Measurements from ENCODE around the gene TNFRSF6B. TPM values are rescaled to one million over a fixed set of nuclear protein-coding genes. Genes with fewer than 3 reads are reported as not detected.
A peak's percentile ranks its signal among the peaks of the same experiment; 100 is the strongest.

Gene TNFRSF6B
- total RNA-seq, 2 donors from 2014 or later: 9.9 to 13.8 TPM

DNA sequence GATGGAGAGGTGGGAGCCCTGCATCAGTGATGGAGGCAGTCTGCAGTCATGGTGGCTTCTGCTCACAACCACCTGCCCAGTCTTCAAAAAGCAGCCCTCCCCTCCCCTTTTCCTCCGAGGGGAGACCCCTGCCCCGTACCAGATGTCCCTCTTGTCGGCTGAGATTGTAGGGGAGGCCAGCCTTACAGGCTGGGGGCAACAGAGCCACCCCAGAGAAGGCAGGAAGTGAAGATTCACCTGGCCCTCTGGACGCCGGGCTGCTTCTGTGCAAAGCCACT lies 4.5 kb downstream of the TNFRSF6B start:
- Histone ChIP-seq H3K4me3 (no peak overlapping the region), H3K36me3 (replicated peaks in 1 of 2; ENCODE audit: insufficient read depth in 1 of 2, low read depth in 2 of 2) (peaks cover 0 to 3% of the 10 kb centered on the region in 2 donors), H3K9me3 (no peaks in the 10 kb centered on the region), H3K4me1 (peaks cover 37% of the 10 kb centered on the region), H3K27ac (no peak overlapping the region), H3K27me3 (no peaks in the 10 kb centered on the region)
- ATAC-seq: no peak
- TF ChIP-seq POLR2A (IDR thresholded peaks at IDR 0.05): no peak
- TF ChIP-seq, protein P1, sequence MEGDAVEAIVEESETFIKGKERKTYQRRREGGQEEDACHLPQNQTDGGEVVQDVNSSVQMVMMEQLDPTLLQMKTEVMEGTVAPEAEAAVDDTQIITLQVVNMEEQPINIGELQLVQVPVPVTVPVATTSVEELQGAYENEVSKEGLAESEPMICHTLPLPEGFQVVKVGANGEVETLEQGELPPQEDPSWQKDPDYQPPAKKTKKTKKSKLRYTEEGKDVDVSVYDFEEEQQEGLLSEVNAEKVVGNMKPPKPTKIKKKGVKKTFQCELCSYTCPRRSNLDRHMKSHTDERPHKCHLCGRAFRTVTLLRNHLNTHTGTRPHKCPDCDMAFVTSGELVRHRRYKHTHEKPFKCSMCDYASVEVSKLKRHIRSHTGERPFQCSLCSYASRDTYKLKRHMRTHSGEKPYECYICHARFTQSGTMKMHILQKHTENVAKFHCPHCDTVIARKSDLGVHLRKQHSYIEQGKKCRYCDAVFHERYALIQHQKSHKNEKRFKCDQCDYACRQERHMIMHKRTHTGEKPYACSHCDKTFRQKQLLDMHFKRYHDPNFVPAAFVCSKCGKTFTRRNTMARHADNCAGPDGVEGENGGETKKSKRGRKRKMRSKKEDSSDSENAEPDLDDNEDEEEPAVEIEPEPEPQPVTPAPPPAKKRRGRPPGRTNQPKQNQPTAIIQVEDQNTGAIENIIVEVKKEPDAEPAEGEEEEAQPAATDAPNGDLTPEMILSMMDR (IDR thresholded peaks at IDR 0.05): no peak
- no peak for DNase-seq
- 49% methylated on average over 5 of the region's 5 CpGs; no CpG with 5 or more reads in 1 of the 2 donors for WGBS, 2 donors
- intact Hi-C loops (cut with DNase I): loop anchor here (5.0 kb wide), 1 partner anchor 36 kb away; the partner anchor contains the start of genes LIME1 and SLC2A4RG

DNA sequence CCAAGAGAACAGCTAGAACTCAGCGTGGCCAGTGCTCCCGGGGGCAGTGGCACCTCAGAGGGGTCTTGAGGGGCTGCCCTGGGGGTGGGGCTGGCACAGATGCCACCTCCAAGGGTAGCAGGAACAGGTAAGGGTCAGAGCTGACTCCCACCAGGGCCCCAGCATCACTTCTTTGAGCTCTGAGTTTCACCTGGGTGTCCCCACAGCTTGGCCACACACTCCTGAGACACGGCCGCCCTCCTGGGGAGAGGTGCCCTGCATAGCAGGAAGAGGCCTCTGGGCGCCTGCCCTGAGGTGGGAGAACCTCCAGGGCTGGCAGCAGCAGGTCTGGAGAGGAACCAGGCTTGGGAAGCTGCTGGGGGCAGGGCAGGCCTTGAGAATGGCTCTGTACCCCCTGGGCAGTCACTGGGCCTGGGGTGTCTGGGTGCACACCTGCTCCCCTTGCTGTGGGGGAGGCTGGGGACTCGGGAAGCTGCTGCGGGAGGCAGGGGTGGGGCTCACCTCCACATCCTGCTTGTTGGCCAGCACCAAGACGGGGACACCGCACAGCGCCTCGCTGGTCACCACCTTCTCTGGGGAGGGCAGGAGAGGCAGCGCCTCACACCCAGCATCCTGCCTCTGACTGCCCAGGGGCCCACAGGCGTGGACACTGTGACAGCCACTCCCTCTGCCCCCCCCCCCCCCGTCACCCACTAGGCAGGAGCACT lies 5.0 kb downstream of the TNFRSF6B start:
- peaks cover 37% of the 10 kb centered on the region for H3K4me1 ChIP-seq
- DNase-seq: peak in 2 of 4 donors; percentile 2 to 13
- H3K27me3 ChIP-seq: no peaks in the 10 kb centered on the region
- TF ChIP-seq, protein P1 (IDR thresholded peaks at IDR 0.05): no peak
- no peak for TF ChIP-seq POLR2A (IDR thresholded peaks at IDR 0.05)
- no peaks in the 10 kb centered on the region for H3K9me3 ChIP-seq
- peaks cover 0 to 3% of the 10 kb centered on the region in 2 donors for H3K36me3 ChIP-seq (replicated peaks in 1 of 2; ENCODE audit: insufficient read depth in 1 of 2, low read depth in 2 of 2)
- no peak for ATAC-seq
- intact Hi-C loops (cut with DNase I): loop anchor here (5.0 kb wide), 1 partner anchor 36 kb away; the partner anchor contains the start of genes LIME1 and SLC2A4RG
- 86 to 100% methylated on average over 2 to 12 of the region's 14 CpGs for WGBS, 2 donors
- no peak overlapping the region for H3K27ac ChIP-seq
- no peak overlapping the region for H3K4me3 ChIP-seq

DNA sequence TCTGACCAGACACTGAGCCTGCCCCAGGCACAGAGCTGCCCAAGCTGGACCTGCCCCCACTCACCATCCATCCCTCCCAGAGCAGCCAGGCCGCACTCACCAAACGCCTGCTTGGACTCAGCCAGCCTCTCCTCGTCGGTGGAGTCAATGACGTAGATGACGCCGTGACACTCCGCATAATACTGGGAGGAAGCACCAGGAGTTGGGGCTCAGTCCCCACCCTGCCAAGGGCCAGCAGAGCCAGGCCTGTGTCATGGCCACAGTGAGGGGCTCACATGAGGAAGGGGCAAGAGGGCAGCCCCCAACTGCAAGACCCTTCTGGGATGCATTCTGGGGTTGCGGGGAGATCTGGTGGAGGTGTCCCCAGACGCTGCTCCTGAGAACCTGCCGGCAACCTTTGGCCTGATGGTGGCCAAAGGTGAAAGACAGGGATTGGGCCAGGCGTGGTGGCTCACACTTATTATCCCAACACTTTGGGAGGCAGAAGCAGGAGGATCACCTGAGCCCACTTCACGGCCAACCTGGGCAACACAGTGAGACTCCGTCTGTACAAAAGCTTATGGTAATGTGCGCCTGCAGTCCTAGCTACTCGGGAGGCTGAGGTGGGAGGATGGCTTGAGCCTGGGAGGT lies 5.7 kb downstream of the TNFRSF6B start:
- intact Hi-C loops (cut with DNase I): loop anchor here (5.0 kb wide), 1 partner anchor 35 kb away; the partner anchor contains the start of genes LIME1 and SLC2A4RG
- Histone ChIP-seq H3K4me1 (peaks cover 36% of the 10 kb centered on the region), H3K36me3 (replicated peaks in 1 of 2; ENCODE audit: insufficient read depth in 1 of 2, low read depth in 2 of 2) (peaks cover 0 to 3% of the 10 kb centered on the region in 2 donors), H3K27me3 (no peaks in the 10 kb centered on the region), H3K9me3 (no peaks in the 10 kb centered on the region), H3K4me3 (no peak overlapping the region), H3K27ac (no peak overlapping the region)
- no peak for TF ChIP-seq POLR2A (IDR thresholded peaks at IDR 0.05)
- TF ChIP-seq, protein P1 (IDR thresholded peaks at IDR 0.05): no peak
- DNase-seq (peak in 2 of 4 donors; percentile 1 to 12), ATAC-seq (no peak)
- WGBS, 2 donors: 90 to 91% methylated on average over 11 to 16 of the region's 16 CpGs

DNA sequence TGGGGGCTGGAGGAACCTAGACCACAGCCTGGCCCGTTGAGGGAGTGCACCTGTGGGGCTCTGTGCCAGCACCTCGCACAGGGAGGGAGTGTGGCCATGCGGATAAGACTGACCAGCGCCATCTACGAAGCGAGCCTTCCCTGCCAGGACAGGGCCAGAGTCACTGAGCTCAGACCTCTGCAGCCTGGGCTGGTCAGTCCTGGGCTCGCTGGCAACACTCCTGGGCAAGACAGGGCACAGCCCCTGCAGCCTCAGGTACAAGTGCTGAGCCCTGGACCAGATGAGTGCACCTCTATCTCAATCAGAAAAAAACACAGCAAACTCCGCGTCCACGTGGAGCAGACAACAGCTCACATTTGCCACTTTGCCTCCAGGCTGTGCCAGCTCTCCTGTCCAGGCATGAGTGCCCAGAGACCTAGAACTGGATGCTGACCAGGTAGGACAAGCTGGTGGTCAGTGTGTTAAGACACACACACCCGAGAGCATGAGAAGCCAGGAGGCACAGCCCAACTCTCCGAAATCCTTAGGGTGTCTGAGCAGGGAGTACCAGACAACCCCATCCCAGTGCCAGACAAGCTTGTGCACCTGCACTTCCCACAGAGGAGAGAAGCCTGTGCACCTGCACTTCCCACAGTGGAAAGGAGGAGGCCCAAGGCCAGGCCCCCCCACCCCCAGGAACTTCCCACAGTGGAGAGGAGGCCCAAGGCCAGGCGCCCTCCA lies 6.5 kb downstream of the TNFRSF6B start:
- Histone ChIP-seq H3K27me3 (no peaks in the 10 kb centered on the region), H3K4me1 (peaks cover 28% of the 10 kb centered on the region), H3K36me3 (replicated peaks in 1 of 2; ENCODE audit: insufficient read depth in 1 of 2, low read depth in 2 of 2) (peaks cover 0 to 3% of the 10 kb centered on the region in 2 donors), H3K4me3 (no peak overlapping the region), H3K27ac (no peak overlapping the region), H3K9me3 (no peaks in the 10 kb centered on the region)
- WGBS, 2 donors: 64 to 71% methylated on average over 12 to 13 of the region's 13 CpGs
- DNase-seq (peak in 2 of 4 donors; percentile 2 to 6), ATAC-seq (no peak)
- intact Hi-C loops (cut with DNase I): loop anchor here (5.0 kb wide), 1 partner anchor 34 kb away; the partner anchor contains the start of genes LIME1 and SLC2A4RG
- TF ChIP-seq POLR2A (IDR thresholded peaks at IDR 0.05): no peak
- TF ChIP-seq, protein P1 (IDR thresholded peaks at IDR 0.05): no peak
